HG02759 (cell line): ENCODE data around the gene ROBO1.
"Not testable (repeated sequence)": the region's sequence is repeated elsewhere in the genome, so short reads cannot be mapped to it uniquely, and the experiment has no call there.

ENCODE experiments used
- ATAC-seq: cut with Tn5 transposase; IDR thresholded peaks from one replicate; pipeline ENCODE4 v1.9.1; 2021; ENCODE audit warnings: mild to moderate bottlenecking, moderate library complexity; ENCODE audit not compliant: unreplicated experiment

Gene ROBO1

GRCh38 chr3:79767905-79768267 is at the start of gene ROBO1:
TSS of gene ROBO1 (minus strand) at chr3:79767998.
- no peak for ATAC-seq

DNA sequence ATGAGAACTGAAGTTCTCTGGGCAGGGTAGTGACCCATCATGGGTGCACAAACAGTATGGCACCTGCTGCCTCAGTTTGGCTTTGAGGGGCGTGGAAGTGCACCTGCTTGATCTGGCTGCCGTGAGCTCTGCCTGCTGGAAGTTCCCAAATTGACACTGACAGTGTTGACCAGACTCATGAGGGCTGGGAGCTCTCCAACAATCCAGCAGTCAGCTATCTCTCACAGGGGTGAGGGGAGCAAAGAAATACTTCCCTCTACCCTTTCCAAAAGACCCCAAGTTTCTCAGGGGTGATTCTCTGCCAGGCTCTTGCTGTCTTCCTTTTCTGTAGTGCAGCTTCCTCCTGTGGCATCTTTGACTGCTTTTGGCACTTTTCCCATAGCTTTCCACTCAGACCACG is 49.4 kb upstream of the ROBO1 start:
- no peak for ATAC-seq

GRCh38 chr3:79815478-79815877 is 47.7 kb upstream of the ROBO1 start:
- ATAC-seq = no peak

DNA sequence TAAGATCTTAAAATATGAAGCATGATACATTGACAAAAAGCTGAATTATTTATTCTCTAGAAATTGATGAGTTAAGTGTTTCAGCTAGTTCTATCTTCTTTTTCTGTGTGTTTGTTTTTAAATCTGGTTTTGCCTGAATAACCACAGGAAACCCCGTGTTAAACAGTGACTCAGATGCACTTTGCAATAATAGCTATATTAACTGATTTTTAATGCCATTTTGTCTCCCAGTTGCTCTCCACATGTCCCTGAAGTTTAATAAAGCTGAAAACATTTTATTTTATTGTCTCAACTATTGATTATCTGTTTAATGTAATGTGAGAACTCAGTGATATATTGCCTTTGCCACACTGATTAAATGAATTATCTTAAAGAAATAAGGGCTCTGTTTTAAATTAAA is 42.8 kb upstream of the ROBO1 start:
- ATAC-seq = no peak

GRCh38 chr3:79810092-79810491 is 42.3 kb upstream of the ROBO1 start:
- no peak for ATAC-seq

DNA sequence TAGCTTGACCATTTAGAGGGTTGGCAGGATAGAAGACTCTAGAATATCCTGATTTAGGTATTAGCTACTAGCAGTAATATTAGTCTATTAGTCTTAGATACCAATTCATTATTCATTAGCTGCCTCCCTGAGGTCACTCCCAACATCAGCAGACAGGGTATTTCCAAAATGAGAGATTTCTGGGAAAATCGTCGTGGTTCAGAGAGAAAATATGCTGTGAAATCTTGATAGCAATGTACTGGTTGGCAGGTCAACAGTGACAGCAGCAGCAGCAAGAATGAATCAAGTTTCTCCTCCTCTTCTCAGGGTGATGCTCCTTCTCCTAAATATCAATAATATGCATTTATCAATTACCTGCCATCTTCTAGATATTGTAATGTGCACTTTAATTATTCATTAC is 41.3 kb upstream of the ROBO1 start:
- ATAC-seq = no peak

DNA sequence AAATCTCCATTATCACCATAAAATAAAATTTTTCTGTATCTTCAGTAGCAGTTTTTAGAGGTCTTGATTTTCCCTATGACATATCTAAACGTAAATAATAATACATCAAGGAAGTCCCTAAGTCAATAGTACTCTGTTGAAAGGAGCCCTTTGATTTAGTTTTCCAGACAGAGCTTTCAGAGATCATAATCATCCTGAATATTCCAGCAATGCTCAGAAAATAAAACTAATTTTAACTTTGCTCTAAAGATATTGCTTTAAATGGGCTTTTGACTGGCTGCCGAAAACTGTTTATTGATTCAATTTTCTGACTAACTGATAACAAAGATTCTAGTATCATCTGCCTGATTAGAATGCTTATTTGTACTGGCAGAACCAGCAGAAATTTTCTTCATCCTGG is 40.7 kb upstream of the ROBO1 start:
- no peak for ATAC-seq

- not testable (repeated sequence) for ATAC-seq
These were observed 22.4 kb upstream of the ROBO1 start for GRCh38 chr3:79790177-79790576.

DNA sequence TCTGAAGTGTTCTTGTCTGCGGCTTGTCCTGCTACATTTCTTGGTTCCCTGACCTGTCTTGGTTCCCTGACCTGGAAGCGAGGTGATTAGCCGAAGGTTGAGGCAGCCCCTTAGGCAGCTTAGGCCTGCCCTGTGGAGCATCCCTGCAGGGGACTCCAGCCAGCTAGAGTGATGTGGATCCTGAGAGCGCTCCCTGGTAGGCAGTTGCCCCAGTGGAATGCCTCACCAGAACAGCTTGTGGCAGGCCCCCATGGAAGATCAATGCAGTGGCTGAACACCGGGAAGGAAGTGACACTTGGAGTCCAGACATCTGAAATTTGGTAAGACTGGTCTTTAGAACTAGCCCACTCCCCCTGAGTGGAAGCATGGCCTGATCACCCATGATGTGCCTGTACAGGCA is 5.5 kb upstream of the ROBO1 start:
- no peak for ATAC-seq

DNA sequence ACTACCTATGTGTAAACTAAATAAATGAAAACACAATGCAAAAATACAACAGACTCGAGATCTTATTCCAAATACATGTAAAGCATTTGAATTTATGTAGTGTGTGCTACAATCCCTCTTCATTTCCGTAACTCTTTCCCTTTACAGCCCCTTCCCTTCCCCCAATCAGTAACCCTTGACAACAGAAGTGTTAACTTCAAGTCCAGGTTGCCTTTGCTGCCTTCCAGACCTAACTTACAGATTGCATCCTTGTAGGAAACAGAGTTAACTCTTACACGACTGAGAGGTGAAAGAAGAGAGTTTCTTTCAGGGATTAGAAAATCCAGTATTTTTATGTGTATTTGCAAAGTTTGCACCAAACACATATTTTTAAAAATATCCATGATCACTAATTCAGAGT is 1.4 kb upstream of the ROBO1 start:
- ATAC-seq = no peak

- no peak for ATAC-seq
These were observed 449 bp downstream of the ROBO1 start for GRCh38 chr3:79767194-79767904.

DNA sequence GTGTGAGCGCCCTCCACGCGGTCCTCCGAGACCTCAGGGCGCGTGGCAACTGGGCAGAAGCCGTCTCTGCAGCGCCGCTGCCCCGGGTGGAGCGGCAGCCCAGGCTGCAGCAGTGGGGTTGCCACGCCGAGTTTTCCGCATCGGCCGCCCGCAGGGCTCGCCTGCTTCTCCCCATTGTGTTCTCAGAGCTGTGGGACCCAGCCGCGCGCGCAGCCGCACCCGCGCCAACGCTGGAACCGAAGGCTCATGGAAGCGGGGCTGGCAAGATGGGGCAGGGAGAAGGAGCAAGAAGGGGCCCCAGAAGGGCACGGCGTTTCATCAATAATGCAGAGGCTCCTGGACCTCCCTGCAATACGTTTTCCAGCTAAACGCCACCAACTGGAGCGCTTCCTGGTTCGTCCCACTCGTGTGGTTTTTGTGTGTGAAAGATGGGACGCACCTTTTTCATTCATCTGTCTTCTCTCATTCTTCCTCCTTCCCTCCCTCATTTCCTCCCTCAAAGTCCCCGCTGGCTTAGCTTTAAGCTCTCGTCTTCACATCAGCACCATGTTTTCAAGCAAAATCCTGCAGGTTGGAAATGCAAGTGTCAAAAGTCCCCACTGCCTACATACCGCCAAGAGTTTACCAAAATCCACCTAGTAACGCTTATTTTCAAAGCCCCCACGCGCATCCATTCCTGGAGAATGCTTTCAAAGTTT is 1.2 kb downstream of the ROBO1 start:
- ATAC-seq = no peak

DNA sequence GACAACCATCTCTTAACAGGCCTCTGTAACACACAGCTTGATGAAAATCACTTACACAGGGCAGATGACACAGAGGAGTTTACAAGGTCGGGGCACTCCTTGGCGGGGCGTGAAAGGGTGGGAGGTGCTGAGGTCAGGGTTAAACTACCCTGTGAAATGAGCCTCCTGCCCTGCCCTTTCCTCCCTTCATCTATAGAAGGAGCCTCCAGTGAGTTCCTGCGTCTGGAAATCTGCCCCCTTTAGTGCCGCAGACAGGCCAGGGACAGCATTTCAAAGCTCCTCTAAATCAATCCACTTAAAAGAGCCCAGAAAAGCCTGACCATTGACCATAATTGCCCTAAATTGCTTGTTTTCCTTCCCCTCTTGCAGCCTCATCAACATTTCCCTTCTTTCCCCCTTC is 1.9 kb downstream of the ROBO1 start:
- ATAC-seq = no peak

DNA sequence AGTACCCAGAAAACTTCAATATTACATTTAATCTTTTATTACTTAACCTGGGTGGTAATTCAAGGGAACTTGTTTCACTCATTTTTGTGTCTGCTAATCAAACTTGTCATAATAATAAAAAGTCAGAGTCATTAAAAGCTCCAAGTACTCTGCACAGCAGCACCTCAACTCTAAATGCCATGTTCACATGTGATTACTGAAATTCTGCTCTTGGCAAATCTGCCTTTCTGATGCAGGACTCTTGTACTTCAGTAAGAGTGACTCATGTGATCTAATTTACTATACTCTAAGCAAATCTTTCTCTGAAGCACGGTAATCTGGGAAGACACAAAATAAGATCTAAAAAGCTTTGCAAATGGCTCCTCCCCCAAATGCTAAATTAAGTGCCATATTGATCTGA is 6.4 kb downstream of the ROBO1 start:
- no peak for ATAC-seq

DNA sequence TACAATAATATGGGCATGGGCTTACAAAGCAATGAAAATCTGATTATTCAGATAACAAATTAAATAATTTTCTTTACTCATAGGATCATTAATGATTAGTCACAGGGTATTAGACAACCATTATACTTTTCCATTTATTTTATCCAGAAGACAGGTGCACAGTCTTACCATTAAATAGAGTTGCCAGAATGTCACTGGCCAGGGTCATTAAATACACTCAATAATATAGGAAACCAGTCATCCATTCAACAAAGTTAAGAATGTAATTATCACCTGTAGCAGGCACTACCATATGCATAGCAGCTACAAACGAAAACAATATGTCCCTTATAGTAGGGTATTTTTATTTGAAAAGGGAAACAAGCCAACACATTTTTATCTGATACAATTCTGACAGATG is 16.1 kb downstream of the ROBO1 start:
- no peak for ATAC-seq

DNA sequence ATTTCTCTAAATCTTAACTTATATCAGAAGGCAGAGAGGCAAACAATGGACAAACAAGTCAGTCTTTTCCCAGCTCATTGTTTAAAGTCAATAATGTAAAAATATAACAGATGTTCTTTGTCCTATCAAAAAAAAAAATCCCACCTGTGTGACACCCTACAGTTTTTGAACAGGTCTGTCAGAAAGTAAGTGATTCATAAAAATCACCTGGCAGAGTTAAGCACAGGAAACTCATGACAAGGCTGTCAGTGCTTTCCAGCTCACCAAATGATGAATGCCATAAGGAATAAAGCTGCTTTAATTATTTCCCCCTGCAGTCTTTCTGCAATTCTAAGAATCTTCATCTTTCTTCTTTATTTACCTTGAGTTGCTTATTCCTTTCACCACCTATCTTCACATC is 30.3 kb downstream of the ROBO1 start:
- no peak for ATAC-seq

GRCh38 chr3:79729096-79729495 is 38.7 kb downstream of the ROBO1 start:
- ATAC-seq = no peak

- no peak for ATAC-seq
These were observed 41.0 kb downstream of the ROBO1 start for GRCh38 chr3:79726786-79727185.

GRCh38 chr3:79724206-79724605 is 43.6 kb downstream of the ROBO1 start:
- no peak for ATAC-seq

- no peak for ATAC-seq
These were observed 77.7 kb downstream of the ROBO1 start for GRCh38 chr3:79690072-79690471.

DNA sequence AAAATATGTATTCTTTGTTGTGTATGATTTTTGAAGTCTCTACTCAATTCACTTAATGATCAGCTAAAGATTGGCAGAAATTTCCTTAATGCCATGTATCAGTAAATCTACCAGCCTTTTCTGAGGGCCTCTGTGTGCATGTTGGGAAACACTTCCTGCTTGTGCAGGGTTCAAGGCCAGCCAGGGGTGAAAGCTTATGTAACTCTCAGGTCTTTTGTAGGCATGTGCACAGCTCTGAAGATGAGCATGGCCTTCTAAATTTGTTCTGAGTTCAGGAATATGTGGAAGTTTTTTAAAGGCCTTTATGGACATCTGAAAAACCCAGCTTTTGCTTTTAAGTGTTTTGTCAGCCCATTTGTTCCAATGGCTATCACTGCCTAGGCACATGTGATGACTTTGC is 82.7 kb downstream of the ROBO1 start:
- no peak for ATAC-seq

- no peak for ATAC-seq
These were observed 83.8 kb downstream of the ROBO1 start for GRCh38 chr3:79684041-79684440.

- no peak for ATAC-seq
These were observed 95.1 kb downstream of the ROBO1 start for GRCh38 chr3:79672731-79673130.
